Mammary microvascular endothelial cell (primary cell): Measurements from ENCODE around the gene CLCA2. TPM values are rescaled to one million over a fixed set of nuclear protein-coding genes. Genes with fewer than 3 reads are reported as not detected.

Experiments used
- total RNA-seq: library from RNA; depleted of rRNA; stranded (reverse); fragments of >200 nt; gene quantifications from 2 replicates; pipeline ENCODE4 v1.2.3, GENCODE V29; 2015

The CLCA2 gene, protein sequence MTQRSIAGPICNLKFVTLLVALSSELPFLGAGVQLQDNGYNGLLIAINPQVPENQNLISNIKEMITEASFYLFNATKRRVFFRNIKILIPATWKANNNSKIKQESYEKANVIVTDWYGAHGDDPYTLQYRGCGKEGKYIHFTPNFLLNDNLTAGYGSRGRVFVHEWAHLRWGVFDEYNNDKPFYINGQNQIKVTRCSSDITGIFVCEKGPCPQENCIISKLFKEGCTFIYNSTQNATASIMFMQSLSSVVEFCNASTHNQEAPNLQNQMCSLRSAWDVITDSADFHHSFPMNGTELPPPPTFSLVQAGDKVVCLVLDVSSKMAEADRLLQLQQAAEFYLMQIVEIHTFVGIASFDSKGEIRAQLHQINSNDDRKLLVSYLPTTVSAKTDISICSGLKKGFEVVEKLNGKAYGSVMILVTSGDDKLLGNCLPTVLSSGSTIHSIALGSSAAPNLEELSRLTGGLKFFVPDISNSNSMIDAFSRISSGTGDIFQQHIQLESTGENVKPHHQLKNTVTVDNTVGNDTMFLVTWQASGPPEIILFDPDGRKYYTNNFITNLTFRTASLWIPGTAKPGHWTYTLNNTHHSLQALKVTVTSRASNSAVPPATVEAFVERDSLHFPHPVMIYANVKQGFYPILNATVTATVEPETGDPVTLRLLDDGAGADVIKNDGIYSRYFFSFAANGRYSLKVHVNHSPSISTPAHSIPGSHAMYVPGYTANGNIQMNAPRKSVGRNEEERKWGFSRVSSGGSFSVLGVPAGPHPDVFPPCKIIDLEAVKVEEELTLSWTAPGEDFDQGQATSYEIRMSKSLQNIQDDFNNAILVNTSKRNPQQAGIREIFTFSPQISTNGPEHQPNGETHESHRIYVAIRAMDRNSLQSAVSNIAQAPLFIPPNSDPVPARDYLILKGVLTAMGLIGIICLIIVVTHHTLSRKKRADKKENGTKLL
- not detected in 2 replicates for total RNA-seq

GRCh38 chr1:86423873-86424272, at the start of gene CLCA2:
Gene CLCA2 (plus strand): TSS chr1:86424171. CDS start chr1:86424248, 77 bp downstream.

GRCh38 chr1:86395751-86396497, 28.0 kb upstream of the CLCA2 start, which contains the start of gene ODF2L:
Gene ODF2L (minus strand): TSS chr1:86396323. CDS start chr1:86387027, 9,296 bp downstream.

DNA sequence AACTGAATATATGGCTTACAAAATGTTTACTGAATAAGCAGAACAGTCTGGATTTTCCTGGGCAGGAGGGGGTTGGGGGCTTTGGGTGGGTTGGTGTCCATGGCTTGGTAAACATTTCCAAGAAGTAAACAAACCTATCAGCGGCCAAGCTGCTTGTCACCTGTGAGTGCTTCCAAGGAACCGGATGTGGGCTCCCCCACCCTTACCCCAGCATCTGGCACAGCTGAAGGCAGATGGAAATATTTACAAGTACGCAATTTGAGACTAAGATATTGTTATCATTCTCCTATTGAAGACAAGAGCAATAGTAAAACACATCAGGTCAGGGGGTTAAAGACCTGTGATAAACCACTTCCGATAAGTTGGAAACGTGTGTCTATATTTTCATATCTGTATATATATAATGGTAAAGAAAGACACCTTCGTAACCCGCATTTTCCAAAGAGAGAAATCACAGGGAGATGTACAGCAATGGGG, 44.6 kb downstream of the CLCA2 start, which contains the start of gene CLCA1:
TSS of gene CLCA1 (plus strand) at position 427 of the 477 bp plus-strand sequence. CDS start at position 472, 45 bp downstream.

Other genes starting within 250 kb of the CLCA2 start
- gene ODF2L, start 27.8 kb upstream of the CLCA2 start, total RNA-seq, result 37.8 and 44.8 TPM in 2 replicates
- gene CLCA1, start 44.8 kb downstream of the CLCA2 start, total RNA-seq, result not detected in 2 replicates
- not detected in 2 replicates for gene CLCA4, start 122.9 kb downstream of the CLCA2 start, total RNA-seq